GM21786 (cell line): ENCODE data around the gene ACSL6.
A peak's percentile ranks its signal among the peaks of the same experiment; 100 is the strongest.

Source experiments
- ATAC-seq: cut with Tn5 transposase; IDR thresholded peaks from one replicate; pipeline ENCODE4 v1.9.1; 2021; ENCODE audit not compliant: unreplicated experiment

ACSL6 gene

DNA sequence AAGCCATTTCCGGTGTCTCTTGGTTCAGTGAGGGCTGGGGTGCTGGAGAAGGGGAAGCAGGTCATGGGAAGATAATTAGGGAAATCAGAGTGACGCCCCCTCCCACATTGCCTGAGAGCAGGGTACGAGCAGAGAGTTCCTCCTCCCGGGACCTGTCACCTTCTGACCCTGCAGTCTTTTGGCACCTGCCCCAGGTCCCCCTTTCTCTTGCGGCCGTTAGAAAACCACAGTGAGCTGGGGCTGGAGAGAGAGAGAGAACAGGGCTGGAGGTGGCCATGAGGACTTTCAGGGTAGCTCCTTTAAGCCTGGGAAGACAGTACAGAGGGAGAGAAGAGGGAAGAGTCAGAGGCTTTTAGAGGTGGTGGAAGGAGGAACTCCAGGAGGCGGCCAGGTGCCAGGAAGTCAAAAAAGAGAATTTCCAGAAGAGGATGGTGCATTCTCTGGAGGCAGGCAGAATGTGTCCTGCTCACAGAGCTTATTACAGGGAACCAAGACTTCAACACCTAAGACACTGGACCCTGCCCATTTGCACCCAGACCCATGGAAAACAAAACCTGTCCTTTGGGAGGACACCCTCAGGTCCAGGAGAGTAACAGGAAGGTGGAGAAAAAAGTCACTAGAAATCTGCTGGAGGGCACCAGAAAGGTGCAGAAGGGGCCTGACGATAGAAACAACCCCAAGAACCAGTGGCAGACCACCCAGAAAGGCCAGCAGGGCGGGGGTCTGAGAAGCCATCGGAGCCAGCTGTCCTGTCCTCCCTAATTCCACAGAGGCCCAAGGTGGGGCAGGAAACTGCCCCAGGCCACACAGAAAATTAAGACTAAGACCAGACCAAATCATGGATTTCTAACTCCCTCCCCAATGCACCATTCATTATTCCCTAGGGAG, 6.5 kb upstream of the ACSL6 start:
- no peak for ATAC-seq

DNA sequence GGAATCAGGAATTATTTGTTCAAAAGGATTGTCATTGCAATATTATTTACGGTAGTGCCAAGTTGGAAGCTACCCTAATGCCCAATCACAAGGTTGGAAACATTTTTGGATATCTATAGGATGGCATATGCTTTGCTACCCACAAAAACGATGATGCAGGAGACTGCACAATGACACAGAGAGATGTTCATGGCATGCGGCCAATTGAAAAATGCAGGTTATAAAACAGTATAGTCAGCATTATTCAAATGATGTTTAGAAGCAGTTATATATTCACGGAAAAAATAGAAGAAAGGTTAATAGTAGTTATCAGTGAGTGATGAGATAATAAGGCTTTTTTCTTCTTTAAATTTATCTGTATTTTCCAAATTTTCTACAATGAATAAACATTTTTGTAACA, 5.9 kb upstream of the ACSL6 start:
- ATAC-seq: no peak

DNA sequence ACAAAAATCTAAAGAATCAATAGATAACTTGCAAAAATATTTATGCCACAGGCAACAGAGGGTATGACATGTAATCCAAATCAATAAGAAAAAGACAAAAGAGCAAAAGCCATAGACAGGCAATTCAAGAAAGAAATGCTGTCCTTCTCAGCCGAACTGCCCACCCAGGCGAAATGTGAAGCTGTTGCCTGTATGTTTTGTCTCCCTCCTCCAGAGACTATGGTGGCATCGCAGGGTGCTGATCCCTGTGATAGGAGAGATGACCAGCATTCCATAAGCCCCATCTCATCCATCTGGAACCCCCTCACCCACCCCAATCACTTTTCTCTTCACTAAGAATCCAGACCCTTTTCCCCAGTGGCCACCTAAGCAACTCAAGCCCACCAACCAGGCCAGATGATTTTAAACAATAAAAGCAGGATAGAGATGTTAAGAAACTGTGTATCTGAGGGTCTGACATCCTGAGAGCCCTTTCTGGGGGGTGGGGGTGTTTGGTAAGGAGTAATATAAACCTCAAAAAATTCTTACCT, 5.3 kb upstream of the ACSL6 start:
- ATAC-seq: no peak

DNA sequence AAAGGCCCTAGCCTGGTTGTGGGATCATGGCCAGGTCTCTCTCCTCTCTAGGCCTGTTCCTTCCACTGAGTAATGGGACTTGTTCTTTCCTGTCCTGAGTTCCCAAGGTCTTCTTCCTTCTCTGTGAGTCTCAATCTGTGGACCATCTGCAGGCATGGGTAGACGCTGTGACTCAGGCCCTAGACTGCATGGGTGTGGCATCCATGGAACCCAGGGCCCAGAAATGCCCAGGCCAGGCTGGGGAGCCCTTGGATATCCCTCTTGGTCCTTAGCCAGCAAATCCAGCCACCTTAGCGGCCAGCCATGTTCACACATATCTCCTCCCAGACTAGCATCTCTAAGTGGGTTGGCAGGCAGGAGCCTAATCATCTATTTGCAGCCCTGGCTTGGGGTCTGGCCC, 2.3 kb upstream of the ACSL6 start:
- no peak for ATAC-seq

DNA sequence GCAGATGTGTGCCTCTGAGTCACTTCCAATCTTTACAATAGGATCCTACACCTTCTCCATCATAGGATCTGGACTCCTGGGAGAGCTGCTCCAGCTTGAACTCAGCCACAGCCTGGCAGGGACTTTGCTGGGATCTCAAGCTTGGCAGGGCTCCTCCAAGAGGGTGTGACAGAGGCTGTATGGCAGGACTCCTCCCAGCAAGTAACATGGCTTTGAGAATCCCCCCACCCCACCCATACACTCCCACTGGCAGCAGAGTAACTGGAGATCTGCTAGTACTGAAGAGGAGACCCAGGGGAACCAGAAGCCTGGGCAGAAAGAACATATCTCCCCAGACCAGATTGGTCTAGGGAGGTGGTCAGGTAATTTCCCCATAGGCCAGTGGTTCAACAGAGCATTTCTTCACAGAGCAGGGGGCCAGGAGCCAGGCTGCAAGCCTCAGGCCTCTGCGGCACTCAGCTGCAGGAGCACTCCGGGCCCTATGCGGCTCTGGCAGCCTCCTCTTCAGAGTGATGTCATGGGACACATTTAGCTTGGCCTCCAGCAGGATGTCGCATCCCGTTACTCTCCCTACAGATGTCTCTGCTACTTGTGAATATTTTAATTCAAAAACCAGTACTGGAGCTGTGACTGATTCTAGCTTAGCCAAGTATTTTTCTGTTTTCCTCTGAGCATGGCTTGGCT, 1.7 kb upstream of the ACSL6 start:
- ATAC-seq: no peak

DNA sequence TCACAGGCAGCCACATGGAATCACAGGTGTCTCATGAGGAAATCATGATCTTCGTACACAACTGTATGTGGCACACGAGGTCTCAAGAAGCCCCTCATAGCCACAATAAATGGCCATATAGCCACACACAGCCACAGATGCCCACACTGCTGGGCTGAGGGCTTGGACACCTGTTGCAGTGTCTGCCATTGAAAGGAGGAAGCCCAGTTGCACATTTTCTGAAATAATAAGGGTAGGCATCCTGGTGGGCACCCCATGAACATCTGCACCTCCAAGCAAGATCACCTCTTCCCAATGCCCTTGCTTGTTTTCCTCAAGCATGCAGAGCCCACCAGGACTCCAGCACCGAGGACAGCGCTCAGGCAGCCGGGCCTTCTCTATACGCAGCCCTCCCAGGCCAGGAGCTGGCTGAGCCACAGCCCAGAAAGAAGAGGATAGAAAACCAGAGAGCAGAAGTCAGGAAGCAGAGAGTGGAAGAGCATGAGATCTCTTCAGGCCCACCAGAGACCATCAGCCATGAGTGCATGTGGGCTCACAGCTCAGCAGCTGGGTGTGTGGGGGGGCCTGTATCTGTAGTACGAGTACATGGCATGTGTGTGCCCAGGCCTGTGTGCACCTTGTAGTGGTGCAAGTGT, 1.0 kb upstream of the ACSL6 start:
- ATAC-seq: no peak

DNA sequence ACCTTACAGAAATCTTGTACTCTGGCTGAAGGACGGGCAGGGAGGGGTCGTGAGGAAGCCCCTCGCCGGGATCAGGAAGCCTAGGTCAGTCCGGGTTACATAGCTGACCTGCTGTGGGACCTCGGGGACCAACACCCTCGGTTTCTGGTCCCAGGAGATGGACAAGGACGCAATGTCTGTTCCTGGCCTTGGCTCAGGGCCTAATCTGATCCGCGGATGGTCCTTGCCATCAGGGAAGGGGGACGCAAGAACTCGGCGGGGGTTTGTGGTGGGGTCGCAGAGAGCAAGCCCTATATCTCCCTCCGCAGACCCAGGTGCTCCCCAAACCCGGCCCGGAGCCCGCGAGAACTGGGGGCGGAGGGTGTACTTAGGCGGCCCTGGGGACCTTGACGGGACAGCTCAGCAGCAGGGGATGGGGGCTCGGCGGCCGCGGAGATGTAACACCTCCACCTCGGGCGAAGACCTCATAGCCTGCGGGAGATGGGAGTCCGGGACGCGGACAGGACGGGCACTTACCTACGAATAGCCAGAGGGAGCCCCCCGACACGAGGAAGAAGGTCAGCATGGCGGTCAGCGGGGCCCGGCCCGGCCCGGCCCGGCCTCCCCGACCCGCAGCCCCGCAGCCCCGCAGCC, 353 bp downstream of the ACSL6 start:
- no peak for ATAC-seq

DNA sequence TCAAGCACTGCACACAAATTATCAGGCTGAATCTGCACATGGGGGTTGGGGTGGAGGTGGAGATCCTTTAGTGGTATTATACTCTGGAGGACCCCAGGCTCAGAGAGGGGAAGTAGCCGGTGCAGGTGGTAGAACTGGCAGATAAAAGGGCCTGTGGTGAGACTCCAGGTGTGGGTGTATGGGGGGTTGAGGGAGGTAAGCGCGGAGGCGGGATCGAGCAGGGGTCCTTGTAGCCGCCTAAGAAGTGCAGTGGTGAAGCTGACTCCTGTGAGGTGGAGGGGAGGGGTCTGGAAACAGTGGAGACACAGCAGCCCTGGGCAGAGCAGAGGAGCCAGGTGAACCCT, 841 bp downstream of the ACSL6 start:
- no peak for ATAC-seq

DNA sequence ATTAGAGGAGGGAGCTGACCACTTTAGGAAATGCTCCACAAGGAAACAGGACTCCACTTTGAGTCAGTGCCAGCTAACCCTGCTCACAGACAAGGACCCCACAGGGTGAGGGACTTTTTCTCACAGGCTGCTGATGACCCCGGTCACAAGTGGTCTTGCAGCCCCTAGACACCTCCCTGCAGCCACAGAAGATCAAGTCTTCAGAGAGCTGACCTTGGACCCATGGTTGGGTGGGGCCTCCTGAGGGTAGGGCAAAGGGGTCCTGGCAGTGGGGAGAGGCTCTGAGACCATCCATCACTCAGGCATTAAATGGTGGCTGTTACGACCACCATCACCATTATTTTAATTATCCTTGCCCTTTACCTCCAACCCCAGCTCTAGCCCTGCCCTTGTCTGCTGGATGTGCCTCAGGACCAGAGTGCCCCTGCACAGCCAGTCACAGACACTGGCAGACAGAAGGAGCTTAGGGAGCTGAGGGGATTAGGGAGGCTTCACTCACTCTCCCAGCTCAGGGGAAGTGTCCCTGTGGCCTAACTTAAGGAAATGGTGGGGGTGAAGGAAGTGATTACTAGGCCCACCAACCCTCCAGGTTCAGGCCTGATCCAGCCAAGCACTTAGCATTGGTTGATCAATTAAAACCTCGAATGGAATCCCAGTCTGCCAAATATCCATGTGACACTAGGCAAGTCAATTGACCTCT, 1.6 kb downstream of the ACSL6 start:
- no peak for ATAC-seq

DNA sequence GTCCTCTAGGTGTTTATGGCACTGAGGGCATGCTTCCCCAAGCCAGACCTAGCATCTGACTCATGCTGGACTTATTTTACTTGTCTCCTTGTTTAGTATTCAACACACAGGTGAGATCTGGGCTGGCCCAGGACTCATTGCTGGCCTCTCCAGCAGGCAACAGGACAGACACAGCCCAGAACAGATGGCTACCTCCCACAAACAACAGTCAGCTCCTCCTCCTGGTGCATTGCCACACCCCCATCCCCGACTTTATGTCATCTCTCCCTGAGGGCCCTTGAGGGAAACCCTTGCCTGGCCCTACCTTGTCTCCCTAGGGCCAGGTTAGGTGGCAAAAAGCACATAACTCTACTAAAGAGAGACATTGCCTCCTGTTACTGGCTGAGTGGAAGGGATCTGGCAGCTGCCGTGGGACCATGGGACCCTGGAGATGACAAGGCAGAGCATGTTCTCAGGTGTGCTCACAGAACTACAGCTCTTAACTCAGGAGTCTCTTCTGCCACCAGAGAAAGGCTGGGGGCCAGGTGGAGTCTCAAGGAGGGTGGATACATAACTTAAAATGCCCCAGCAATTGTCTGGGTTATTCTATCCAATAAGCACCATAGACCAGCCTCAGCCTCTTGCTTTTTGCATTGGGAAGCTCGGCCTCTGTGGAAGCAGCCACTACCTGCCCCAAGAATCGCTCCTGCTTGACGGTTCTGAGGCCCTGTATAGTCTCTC, 2.3 kb downstream of the ACSL6 start:
- no peak for ATAC-seq

DNA sequence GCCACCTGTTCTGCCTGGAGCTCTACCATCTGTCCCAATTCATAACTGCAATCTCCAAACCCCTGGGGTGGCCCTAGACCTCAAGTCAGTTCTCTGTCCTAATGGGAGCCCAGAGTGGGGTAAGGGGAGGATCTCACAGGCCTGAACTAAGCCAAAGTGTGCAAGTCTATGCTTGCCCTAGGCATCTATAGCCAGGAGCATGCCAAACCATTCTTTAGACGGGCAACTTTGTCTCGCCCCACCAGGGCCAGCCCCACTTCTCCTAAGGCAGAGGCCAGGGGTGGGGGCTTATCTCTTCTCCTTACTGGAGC, 3.3 kb downstream of the ACSL6 start:
- ATAC-seq: peak; percentile 8

DNA sequence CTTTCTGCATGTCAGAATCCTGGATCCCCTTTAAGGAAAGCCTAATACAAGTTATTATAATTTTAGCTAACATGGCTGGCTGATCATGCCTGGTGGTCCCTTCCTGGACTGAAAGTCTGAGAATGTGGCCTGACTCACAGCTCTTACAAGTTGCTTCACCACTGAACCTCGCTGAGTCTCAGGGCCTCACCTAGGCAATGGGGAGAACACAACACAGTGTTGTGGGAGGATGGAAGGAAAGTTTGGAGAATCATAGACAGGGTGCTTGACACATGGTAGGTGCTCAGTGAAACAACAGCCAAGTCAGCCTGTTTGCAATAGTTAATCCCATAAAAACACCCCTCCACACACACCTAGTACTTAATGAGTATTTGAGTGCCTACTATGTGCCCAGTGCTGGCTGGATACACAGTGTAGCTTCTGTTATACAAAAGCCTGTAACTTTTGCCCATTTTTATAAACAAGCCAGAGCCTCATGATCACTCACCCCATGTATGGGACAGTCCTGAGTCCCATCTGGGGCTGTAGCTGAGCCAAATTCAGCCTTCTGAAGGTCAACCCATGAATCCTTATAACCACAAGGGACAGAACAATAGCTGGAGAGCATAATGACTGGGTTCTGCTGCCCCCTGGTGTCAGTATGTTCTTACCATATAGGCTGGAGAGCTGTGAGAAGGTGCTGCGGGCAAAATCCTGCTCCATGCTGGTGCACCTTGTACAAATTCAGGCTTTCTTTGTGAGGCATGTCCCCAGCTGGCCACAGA, 3.9 kb downstream of the ACSL6 start:
- peak; percentile 74 for ATAC-seq

DNA sequence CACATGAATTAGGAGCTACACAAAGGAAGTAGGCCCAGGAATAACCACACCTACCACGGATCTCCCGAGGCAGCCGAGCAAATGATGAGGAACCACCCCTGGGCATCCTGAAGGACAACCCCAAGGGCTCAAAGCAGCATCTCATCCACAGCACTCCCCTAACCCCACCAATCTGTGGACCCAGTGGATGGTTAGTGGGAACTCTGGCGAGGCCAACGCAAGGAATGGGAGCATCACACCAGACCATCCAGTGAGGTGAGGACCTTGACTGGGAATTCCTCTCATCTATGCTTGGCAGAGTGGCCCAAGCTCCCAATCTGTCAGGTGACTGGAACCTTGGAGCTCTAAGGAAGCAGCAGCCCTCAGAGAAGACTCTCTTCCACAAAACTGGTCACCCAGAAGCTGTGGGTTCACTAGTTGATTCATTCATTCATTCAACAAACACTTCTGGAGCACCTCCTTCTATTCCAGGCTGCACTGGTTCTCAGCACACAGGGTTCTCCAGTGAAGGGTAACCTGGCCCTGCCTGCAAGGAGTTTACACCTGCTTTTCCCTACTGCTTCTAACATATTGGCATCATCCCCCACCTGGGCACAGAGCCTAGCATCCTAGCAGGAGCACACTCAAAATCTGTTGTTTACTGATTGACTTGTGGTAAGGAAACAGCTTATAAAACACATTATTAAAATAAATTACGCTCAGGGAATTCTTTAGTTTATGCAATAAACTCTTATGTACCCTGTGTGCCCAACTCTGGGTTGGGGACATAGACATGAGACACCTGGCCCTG, 4.9 kb downstream of the ACSL6 start:
- ATAC-seq: no peak

DNA sequence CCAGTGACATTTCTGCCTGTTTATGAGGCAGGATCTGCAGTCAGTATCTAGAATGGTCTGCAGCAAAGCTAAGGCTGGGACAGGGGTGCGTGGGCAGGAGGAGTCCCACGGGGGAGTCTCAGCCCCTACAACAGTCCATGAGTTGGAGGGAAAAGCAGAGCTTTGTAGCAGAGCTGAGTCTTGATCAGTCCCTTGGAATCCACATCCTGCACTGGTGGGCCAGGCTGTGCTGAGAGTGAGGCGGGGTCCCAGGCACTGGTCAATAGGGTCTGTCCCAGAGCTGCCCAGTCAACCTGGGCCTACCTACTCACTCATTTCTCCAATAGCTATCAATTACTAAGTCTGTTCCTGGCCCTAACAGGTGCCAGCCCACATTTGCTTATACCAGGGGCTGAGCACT, 5.9 kb downstream of the ACSL6 start:
- ATAC-seq: no peak

DNA sequence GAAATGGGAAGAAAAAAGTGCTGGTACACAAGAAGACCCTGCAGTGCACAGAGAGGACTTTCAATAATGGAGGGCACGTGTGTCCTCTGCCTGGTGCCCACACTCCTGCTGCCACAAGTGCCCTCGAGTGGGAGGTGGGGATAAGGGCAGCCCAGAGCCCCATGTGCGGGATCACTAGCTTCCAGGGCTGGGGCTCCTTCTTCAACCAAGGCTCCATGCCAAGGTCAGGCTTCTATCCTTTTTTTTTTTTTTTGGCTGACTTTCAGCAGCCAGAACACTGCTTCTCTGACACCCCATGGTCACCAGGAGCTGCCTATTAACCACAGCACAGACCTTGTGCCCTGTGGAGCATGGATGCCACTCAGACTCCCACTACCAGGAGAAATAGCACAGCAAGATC, 7.5 kb downstream of the ACSL6 start:
- ATAC-seq: no peak

DNA sequence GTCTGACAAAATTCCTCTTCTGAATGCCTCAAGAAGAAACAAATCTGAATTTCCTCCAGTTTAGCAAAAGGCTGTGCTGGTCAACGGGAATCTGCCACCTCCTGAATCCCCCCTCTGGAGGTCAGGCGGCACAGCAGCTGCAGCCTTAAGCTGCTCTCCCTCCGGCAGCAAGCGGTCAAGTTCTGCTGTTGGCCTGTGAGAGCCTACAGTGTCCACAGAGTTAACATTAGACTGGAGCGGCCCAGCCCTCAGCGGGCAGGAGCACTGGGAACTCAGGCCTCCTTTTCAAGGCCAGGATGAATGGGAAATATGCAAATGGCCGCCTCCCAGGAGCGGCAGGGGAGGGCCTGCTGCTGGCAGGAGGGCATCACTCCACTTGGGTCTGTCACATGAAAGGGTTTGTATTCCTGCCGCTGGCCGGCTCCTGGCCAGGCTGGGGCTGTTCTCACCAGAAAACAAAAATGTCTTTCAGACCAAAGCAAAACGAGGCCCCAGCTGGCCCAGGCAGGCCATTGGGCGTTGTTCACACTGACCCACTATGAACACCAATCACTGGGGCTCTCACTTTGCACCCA, 8.2 kb downstream of the ACSL6 start:
- ATAC-seq: no peak

DNA sequence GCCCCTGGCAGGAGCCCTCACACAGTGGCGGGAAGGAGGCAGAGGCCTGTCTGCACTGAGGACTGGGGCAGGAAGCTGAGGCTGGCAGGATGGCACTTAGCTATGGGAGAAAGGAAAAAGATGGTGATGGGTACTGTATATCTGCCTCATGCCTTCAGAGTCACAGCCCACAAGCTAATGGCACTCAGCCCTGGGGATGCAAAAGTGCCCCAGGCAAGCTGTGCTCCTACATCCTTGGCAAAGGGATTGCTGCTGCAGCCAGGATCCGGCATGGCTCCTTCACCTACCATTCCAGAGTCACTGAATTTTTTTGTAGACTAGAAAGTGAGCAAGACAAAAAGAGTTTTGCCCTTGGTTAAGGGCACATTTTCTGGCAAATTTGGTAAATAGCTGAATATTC, 8.7 kb downstream of the ACSL6 start:
- no peak for ATAC-seq
